Ammon's horn (tissue), 1 donor: ENCODE data around the gene ZDHHC14.
"Not testable (repeated sequence)": the region's sequence is repeated elsewhere in the genome, so short reads cannot be mapped to it uniquely, and the experiment has no call there.

Source experiments
- DNase-seq: peaks from one replicate; pipeline ENCODE4 v3.0.0-alpha.2; 2016; ENCODE audit warnings: low spot score

ZDHHC14 gene

DNA sequence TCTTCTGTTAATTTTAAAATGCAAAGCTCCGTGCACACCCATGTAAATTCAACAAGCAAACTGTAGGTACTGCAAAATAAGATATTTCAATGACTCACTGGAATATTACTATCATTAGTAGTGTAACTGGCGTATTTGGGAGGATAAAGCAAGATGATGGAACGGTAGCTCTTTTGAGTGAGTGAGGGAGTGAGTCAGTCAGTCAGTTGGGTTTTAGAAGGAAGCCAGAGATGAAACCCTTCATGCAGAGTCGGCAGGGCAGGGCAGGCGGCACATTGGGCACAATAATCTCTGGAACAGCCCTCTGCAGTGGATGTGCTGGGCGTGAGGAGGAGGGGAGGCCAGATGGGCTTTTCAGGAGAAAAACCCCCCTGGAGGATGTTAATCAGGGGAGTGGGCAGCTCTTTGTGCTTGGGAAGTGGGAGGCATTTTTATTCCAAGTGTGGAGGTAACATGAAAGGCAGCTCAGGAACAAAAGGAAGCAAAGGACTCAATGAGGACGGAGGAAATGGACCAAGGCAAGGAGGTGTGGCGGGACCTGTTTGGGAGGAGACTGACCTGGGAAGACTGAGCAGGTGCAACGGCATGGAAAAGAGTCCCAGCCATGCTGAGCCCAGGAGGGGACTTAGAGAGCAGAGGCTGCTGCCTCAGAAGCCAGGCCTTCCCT, 171.2 kb downstream of the ZDHHC14 start:
- DNase-seq = no peak

DNA sequence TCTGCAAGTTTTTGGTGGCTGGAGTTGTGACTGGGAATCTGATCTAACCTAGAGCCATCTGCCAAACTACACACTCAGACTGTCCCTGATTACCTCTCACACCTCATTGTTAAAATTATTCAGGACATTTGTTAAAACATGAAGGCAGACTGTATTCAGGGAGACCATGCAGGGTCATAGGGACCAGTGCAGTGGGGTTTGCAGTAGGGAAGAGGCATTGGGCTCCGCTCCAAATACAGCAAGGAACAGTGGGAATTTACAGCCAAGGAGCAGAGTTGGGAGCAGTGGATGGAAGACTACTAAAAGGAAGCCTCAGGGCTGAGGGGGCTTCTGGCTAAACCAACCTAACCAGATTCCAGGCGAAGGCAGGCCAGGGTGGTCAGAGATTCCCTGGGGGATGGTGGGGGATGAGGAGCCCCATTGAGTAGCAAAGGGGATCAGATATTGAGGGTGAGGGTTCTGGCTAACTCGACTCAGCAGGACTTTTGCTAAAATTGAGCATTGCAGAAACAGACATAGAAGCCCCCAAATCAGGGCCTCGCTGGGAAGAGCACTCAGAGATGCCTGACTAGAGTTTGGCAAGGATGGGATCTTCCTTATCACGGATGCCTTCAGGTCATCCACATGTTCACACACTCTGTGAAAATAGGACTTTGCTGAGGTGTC, 172.0 kb downstream of the ZDHHC14 start:
- DNase-seq = no peak

DNA sequence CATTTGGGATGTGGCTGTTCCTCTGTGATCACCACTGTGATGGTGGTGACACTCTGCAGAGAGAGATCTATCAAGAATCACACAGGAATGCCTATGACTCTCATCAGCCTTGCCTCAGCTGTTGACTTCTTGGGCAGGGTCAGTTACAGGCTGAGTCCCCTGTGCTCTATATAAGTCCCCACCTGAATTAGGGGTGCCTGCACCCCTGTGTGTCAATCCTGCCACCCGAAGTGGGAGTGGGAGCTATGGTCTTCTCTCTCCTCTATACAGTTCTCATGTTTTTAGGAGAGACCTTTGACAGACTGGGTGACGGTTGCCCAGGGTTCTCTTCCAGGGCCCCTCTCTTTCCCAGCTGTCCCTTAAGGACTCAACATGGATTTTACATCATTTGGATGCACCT, 173.8 kb downstream of the ZDHHC14 start:
- no peak for DNase-seq

DNA sequence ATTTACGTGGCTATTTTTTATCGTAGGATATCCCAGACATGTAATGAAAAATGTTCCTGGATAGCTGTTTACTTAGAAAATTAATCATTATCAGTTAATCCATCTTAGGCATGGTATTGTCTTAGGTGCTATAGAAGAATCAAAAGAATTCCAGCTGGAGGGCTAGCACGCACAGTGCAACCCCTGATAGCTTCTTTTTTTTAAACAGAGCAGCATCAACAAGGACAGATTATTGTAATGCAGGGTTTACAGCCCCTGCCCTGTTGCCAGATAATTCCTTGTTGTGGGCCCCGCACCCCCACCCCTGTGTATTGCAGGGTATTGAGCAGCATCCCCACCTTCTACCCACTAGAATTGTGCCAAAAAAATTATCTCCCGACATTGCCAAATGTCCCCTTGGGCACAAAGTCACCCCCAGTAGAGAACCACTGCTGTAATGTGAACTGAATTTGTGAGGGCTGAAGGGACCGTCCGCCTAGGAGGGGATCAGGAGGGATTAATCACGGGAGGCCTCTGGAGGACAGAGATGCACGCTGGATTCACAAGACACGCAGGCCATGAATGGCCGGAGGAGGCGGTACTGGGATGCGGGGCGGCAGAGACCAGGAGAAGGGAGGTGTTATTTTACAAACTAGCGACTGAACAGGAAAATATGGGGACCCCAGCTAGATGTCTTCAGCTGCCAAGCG, 174.6 kb downstream of the ZDHHC14 start:
- no peak for DNase-seq

DNA sequence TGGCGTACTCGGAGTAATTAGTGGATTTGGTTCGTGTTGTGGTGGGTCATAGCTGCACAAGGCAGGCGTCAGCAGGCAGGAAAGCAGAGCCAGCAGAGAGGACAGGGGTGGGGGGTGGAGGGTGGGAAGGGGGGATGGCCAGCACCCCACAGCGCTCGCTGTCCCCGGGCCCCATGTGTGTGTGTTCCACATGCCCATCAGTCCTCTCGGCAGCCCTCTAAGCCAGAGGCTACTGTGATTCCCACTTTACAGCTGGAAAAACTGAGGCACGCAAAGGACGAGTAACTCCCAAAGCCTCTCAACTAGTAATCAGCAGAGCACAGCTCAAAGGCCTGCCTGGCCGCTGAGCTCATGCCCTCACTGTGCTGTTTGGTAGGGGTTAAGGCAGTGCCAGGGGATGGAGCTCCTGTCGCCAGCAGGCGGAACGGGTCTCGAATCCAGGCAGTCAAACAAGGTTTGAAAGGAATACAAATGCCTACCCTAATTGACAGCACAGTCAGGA, 175.2 kb downstream of the ZDHHC14 start:
- DNase-seq = no peak

DNA sequence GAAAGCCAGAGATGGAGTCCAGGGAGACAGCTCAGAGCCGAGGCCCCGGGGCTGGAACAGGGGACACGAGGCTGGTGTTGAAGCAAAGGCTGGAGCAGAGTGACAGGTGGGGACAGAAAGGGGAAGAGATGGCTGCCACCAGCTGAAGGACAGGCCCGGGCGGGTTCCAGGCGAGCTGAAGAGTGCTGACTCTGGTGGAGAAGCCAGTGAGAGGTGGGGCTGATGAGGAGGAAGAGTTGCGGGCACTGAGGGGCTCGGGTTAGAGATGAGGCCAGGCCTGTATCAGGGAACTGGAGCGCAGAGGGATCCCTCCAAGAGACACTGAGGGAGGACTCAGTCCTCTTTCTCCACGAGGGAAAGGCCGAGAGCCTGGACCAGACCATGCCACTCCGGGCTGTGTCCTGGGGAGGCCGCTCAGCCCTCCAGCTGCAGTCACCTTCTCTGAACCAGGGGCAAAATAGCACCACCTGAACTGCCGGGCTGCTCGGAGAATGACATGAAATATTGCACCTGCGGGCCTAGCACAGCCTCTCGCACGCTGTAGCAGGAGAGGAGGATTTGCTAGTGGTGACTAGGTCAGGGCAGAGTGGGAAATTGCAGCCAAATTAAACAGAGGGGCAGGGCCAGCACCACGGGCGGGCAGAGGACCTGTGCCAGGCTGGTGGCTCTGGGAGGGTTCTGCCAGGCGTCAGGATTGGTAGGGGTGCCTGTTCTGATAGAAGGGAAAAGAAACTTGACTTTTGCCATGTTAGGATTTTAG, 175.9 kb downstream of the ZDHHC14 start:
- no peak for DNase-seq

DNA sequence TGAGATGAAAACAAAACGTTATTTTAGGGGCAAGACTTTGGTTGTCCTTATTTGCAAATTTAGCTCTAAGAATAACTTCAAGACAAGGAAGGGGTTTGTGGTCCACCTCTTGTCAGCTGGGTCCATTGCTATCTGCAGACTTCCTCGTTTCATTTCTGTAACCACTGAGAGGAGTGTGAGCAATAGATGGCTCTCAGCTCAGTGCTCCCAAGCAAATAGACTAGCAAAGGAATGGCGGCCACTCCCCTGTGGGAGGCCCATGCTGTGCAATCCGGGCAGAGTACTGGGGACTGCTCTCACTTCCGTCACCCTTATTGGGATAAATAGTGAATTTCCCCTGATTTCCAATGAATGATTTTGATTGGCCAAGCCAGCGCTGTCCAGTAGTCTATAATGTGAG, 176.6 kb downstream of the ZDHHC14 start:
- no peak for DNase-seq

DNA sequence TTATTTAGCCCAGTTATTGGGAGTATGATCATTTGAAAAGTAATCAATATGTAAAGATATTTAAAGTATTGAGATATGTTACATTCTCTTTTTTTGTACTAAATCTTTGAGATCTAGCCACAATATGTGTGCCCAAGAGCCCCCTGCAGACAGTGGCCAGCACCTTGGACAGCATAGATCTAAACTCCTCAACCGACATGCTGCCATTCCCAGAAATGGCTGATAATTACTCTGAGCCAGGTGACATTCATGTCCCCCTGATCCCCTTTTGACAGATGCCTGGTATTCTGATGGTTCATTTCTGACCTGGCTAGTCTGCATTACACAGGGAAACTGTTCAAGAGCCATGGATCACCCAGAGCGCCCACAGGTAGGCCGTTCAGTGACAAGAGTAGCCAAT, 177.1 kb downstream of the ZDHHC14 start:
- no peak for DNase-seq

DNA sequence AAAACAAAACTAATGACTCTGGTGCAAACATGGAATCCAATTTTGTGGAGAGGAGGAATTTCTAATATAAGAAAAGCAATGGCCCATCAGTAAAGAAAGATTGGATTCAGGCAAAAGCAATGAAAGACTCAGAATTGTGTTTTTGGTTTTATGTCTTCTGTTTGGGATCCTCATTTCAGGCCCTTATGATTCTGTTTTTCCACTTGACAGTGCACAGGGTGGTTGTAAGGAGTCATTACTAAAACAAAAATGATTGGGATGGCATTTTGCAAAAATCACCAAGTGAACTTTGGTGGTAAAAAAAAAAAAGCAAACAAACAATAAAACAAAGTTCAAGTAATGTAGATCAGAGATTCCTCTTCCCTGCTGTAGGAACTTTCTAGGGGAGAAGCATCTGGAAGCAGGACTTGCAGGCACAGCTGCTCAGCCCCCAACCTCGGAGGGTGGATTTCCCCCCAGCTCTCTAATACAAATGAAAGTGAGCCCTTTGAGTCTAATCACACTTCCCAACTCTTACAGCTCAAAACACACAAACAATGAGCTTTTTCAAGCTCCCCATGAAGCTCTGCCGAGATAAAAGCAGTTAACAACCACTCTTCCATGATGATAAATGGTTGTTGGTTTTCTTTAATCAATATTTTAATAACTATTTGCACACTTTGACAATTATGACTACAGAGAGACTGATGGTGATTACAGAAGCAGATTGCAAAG, 177.7 kb downstream of the ZDHHC14 start:
- no peak for DNase-seq

DNA sequence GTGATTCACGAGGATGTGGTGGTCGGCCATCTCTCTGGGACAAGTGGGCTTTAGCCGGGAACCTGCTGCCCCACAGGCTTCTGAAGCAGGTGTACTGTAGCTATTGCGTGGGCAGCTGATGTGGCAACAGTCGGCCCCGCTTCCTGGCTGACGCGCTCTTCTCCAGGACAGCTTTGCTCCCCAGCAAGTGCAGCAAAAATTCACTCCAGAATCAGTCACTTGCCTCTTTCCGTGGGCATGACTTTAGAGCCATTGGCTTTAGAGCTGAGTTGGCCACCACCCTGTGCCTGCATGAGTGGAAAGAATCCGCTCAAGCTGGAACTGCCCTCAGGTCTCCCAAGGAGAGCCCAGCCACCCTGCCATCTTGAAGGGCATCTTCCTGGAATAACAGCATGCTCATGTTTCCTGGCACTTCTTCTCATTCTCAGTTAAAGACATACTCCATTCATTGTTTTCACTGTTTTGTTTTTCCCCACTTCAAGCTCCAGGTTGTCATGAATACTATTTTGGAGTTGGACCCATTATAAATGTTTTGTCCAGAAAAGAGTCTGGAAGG, 178.3 kb downstream of the ZDHHC14 start:
- DNase-seq = no peak

DNA sequence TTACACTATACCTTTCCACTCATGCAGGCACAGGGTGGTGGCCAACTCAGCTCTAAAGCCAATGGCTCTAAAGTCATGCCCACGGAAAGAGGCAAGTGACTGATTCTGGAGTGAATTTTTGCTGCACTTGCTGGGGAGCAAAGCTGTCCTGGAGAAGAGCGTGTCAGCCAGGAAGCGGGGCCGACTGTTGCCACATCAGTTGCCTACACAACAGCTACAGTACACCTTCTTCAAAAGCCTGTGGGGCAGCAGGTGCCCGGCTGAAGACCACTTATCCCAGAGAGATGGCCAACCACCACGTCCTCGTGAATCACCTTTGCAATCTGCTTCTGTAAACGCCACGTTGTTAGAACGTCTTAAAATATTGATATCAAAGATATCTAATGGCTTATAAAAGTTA, 179.1 kb downstream of the ZDHHC14 start:
- not testable (repeated sequence) for DNase-seq

DNA sequence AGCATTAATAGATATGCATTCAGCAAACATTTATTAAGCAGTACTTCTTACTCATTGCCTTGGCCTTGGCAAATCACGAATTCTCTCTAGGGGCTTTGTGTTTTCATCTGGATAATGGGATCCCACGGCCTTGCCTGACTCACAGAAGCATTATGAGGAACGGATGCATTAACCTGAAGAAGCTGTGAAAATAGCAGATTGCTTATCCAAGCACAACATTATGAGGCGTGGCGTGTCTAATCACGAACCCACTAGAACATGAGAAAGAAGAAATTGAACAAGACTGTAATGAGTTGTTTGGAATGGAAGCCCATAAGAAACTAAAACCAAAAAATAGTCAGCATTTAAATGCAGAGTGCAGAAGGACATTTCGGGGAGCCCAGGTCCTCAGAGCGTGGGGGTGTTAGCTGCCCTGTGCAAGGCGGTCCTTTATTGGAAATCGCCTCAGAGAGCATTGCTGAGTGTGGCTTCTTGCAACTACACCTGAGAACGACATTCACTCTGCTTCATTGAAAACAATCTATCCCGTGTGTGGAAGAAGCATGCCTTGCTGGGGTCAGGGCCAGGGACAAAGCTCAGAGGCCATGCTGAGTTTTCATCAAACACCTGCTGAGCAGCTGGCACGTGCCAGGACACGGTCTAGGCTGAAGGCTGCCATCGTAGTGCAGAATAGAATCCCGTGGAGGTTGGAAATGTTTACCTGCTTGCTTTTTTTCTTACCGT, 179.9 kb downstream of the ZDHHC14 start:
- DNase-seq = no peak

DNA sequence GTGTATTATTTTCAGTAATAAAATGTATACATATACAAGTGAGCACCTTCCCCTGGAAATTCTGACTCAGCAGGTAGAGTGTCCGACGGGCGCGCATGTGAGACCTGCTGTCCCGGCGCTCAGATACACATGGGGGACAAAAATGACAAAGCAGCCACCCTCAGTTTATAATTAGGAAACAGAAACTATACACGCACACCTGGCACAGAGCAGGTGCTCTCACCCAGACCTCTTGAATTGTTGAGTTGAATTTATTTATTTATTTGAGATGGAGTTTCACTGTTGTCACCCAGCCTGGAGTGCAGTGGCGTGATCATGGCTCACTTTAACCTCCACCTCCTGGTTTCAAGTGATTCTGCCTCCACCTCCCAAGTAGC, 180.4 kb downstream of the ZDHHC14 start:
- DNase-seq = no peak

DNA sequence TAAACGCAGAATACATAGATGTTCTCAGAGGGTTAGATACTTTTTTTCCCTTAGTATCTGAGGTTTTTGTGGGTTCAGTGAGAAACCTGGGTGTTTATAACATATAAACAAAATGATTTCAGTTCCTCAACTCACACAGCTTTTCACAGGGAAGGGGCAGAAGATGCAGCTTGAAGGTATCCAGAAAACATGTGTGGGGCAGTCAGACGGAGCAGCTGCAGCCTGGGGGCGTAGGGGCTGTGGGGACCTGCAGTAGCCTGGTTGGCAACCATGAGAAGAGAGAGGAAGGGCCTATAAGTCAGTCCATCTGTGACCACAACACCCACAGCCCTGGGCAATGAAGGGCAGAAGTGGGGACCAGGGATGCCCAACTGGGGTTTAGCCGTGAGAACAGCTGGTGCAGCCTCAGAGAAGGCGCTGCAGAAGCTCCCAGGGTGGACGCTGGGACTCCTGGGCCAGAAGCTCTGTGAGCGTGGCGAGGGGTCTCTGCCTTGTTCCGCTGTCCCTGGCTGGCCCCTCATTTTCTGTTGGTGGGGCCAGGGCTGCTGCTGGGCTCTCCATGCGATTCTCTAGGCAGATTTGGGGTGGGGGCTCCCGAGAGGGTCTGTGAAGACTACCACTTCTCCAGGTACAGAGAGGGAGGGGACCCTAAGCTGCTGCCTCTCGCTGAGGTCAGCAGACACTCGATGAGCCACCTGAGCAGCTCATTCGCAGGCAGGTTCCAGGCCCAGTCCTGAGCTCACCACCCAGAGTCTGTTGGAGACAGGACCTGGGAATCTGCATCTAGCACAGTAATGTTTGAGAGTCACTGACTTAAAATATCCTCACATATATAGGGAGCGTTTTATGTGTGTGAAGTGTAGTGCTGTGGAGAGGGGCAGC, 181.2 kb downstream of the ZDHHC14 start:
- no peak for DNase-seq

DNA sequence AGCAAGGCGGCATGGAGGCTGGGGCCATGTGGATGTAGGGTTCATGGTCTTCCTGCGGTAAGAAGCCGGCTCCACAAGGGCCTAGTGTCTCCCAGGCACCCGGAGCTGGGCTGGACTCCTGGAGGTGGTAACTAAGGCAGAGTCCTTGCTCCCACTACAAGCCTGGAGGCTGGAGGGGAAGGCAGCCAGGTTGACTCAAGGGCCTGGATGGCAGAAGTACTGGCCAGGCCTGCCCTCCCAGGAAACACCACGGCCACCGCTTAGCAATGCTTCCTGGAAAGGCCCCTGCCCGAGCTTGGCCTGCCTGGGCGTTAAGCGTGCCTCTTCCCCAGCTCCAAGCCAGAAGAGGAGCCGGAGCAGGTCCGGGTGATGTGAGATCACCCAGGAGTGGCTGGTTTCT, 182.0 kb downstream of the ZDHHC14 start:
- DNase-seq = no peak

DNA sequence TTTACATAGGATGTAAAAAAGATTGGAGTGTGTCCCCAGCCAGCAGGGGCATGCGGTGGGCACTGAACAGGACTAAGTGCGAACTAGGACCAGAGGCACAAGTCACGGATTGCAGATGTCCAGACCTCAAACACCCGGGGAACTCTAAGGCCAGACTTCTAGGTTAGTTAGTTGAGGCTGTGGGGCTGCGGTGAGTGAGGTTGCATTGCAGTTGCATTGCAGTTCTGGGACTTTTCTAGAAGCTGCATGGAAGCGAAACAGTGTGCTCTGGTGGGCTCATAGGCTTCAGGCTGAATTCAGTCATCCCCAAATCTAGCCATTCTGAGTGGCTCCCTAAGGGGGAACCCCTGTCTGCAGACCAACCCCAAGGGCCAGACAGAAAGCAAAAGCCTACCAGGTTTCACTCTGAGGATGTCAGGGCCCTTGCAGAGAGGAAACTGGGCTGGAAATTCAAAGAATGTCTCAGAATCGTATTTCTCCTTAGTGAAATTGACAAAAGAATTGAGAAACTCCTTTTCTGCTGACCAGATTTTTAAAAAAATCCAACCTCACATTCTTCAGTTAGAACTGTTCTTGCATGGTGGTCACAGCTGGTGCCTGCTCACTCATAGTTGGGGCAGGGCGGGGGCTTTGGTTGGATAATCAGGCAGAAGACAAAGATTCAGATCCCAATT, 182.8 kb downstream of the ZDHHC14 start:
- DNase-seq = no peak

DNA sequence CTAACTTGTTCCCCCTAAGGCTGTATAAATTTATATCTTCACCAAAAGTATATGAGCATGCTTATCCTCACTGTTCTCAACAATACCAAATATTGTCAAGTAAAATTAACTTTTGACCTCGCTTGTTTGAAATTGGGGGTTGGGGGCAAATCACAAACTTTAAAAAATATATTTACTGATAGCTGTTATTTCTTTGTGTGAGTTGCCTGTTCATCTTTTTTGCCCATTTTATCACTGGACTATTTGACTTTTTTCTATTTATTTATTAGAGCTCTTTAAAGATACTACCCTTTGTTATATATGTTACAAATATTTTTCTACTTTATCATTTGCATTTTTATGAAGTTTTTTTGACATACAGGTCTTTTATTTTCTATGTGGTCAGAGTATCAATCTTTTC, 187.7 kb downstream of the ZDHHC14 start:
- DNase-seq = no peak

DNA sequence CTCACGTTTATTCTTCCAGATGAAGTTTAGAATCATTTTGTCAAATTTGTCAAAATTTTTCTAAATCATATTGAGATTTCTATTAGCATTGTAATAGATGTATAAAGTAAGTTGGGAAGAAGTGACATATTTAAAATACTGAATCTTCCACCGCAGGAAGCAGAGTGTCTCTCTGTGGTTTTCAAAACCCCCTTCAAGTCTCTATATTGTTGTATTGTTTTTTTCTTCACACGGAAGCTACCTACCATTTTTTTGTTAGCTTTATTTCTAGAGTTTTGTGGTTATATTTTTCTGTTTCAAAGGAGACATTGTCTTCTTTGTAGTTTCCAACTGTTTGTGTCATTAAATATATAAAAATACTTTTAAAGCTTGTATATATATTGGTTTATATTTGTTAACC, 188.6 kb downstream of the ZDHHC14 start:
- DNase-seq = no peak

DNA sequence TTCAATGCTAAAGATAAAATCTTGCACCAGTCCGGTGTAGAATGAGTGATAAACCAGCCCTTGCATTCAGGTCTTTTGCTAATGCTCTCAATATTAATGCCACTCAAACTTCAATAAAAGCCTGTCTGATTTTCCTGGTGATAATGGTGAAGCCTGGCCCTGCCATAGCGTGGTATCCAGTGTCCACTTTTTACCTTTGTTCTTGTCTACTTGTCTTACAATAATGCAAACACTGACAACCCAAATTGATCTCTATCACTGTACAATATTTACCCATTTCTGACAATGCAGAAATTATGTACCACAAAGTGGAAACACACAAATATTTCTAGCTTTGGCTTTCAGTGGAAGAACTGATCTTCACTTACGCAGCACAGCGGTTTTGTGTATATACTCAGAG, 189.1 kb downstream of the ZDHHC14 start:
- no peak for DNase-seq
